GM18907 (cell line): ENCODE results near the gene DUSP12.
"Not testable (repeated sequence)": the region's sequence is repeated elsewhere in the genome, so short reads cannot be mapped to it uniquely, and the experiment has no call there.

ENCODE experiments used
- ATAC-seq: cut with Tn5 transposase; IDR thresholded peaks from one replicate; pipeline ENCODE4 v1.9.1; 2021; ENCODE audit warnings: mild to moderate bottlenecking, moderate library complexity; ENCODE audit not compliant: unreplicated experiment

DUSP12 gene, protein sequence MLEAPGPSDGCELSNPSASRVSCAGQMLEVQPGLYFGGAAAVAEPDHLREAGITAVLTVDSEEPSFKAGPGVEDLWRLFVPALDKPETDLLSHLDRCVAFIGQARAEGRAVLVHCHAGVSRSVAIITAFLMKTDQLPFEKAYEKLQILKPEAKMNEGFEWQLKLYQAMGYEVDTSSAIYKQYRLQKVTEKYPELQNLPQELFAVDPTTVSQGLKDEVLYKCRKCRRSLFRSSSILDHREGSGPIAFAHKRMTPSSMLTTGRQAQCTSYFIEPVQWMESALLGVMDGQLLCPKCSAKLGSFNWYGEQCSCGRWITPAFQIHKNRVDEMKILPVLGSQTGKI

DNA sequence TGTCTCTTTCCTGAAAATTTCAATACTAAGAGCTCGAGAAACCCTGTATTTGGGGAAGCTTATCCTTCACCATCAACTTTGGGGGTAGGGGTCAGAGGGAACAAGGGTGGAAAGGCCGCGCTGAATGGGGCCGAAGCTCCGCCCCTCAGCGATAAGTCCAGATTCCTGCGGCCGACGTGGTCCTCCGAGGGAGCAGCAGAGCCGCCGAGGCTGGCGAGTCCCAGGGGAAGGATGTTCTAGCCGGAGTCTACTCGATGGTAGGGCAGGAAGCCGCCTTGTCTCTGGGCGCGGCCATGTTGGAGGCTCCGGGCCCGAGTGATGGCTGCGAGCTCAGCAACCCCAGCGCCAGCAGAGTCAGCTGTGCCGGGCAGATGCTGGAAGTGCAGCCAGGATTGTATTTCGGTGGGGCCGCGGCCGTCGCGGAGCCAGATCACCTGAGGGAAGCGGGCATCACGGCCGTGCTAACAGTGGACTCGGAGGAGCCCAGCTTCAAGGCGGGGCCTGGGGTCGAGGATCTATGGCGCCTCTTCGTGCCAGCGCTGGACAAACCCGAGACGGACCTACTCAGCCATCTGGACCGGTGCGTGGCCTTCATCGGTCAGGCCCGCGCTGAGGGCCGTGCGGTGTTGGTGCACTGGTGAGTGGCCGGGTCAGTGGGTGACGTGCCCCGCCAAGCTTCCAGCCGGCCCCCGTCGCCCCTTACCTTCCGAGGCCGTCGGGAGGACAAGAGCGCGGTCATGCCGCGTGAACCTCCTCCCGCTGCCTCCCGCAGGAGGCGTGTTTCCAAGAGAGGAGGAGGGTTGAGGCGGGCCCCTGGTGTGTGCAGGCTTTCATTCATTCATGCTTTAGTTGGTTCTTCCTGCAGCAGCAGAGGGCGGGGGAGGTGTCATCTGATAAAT lies at the start of gene DUSP12:
DUSP12 (plus strand) TSS at position 278 of the 899 bp plus-strand sequence; CDS start at position 294, 16 bp downstream.
- peak; percentile 97 for ATAC-seq

DNA sequence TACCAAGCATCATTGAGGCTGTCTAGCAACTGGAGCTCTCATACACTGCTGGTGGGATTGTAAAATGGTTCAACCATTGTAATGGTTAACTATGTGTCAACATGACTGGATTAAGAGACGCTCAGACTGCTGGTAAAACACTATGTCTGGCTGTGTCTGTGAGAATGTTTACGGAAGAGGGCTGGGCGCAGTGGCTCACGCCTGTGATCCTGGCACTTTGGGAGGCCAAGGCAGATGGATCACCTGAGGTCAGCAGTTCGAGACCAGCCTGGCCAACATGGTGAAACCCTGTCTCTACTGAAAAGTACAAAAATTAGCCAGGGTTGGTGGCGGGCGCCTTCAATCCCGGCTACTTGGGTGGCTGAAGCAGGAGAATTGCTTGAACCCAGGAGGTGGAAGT lies 47.3 kb upstream of the DUSP12 start:
- ATAC-seq, result no peak

DNA sequence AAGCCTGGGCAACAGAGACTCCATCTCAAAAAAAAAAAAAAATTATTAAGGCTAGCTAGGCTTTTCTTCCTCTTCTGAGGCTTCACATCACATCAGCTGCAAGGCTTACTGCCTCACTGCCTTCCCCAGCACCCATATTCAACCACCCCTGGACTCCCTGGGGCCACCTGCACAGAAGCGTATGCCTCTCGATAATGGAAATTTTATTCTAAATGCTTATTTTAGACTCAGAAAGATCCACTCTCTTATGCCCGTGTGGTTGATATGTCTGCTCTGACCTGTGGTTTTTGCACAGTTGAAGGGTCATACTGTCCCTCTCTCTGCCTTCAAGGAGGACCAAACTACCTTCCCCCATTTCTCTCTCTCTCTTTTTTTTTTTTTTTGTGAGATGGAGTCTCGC lies 44.0 kb upstream of the DUSP12 start:
- peak; percentile 35 for ATAC-seq

DNA sequence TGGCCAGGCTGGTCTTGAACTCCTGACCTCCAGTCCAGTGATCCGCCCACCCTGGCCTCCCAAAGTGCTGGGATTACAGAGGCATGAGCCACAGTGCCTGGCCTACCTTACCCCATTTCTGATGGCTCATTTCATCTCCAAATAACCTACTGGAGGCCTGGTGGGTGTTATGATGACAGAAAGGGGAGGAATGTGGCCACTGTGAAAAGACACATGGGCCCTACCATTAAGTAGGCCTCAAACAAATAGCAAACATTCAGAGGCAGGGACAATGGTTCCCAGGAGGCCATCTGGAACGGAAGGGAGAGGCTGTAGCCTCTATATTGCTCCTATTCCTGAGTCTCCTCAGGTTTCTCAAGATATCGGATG lies 43.5 kb upstream of the DUSP12 start:
- ATAC-seq, result no peak

DNA sequence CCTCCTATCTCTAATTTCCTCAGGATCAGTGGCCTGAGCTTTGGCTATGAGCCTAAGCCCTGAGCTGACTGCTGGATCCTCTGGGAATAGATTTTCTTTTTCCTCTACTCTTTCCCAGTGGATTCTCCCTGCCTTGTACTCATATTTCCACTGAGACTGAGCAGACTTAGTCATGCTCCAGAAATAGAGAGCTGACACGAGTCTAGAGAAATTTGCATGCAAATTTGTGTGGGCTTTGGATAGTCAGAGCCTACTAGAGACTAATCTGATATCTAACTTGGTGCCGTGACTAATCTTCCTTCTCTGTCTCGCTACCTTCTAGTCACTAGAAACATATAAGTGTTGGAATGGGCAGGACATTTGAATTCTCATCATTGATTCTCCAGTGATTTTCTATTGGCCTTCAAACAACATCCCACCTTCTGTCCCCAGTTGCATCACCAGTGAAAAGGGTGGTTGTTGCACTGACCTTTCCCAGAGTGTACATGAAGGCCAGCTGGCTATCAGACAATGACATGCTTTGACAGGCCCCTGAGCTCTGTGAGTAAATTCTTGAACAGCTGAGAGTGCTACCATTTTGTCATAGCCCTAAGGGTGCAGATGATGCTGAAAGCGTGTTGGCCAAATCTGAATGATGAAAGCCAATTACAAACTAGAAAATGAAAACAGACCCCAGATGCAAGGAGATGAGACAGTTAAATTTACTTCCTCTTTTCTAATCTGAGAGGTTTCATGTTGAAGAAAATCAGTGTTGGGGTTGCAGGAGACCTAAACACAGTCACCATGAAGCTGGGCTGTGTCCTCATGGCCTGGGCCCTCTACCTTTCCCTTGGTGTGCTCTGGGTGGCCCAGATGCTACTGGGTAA lies 42.9 kb upstream of the DUSP12 start, which contains the start of gene FCRLA:
FCRLA (plus strand) TSS at position 748 of the 866 bp plus-strand sequence; CDS start at position 784, 36 bp downstream.
- ATAC-seq, result peak; percentile 68

DNA sequence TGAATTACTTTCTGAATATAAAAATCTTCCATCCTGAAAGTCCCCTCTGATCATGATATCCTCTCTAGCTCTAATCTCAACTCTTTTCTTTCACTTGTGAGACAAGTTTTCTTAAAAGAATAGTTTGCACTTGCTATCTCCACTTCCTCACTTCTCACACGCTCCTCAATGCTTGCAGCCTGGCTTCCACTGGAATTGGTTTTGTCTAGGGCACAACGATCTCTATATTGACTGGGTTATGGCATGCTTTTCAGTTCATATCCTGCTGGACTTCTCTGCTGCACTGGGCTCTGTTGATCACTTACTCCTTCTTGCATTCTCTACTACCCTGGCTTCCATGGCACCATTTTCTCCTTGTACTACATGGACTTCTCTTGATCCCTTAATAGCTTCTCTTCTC lies 42.1 kb upstream of the DUSP12 start:
- ATAC-seq, result peak; percentile 5

DNA sequence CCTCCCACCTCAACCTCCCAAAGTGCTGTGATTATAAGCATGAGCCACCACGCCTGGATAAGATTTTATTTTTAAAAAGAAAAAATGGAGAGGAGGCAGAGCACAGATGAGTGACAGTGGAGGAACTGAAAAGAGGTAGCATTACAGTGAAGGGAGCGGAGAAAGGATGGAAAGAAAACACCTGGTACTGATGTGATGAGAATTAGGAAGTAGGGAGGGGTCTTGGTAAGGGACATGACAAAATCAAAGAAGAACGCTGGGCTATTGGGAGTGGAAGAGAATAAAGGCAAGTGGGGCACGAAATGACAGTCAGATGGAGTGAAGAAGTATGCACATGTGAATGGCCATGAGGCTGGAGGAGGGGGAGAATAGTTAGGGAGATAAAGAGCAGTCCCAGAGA lies 40.2 kb upstream of the DUSP12 start:
- ATAC-seq, result no peak

DNA sequence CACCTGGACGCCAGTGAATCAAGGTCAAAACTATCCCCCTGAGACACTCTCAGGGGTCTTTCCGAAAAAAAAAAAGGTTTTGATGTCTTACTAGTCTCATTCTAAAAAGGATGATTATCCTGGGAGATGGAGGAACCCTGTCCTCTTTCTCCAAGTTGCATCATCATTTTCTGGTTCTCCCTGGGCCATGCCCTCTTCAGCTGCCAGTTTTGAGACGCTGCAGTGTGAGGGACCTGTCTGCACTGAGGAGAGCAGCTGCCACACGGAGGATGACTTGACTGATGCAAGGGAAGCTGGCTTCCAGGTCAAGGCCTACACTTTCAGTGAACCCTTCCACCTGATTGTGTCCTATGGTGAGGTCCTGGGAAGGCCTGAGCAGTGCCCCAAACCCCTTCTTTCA lies 39.0 kb upstream of the DUSP12 start:
- no peak for ATAC-seq

DNA sequence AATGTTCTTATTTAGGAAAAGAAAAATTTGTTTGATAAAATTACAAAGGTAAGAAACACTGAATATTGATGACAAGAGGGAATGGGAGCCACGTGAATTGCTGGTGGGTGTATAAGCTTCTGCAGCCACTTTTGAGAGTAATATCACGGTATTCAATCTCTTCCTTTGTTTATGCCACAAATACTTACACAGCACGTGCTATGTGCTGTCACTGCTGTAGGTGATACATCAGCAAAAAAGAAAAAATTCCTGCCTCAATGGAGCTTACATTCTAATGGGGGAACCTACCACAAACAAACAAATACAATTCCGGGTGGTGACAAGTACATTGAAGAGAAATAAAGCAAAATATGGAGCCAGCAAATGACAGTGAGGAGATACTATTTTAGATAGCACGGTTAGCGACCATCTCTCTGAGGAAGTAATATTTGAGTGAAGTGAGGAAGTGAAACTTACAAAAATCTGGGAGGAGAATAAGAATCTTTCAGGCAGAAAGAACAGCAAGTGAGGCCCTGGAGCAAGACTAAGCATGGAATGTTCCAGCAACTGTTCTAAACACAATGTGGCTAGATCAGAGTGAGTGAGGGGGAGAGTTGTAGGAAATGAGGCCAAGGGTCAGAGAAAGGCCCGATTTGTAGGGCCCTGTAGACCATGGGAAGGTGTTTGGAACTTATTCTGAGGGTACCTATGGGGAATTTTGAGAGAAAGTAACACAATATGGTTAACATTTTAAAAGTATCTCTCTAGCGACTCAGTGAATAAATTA lies 30.8 kb upstream of the DUSP12 start:
- ATAC-seq, result peak; percentile 45

DNA sequence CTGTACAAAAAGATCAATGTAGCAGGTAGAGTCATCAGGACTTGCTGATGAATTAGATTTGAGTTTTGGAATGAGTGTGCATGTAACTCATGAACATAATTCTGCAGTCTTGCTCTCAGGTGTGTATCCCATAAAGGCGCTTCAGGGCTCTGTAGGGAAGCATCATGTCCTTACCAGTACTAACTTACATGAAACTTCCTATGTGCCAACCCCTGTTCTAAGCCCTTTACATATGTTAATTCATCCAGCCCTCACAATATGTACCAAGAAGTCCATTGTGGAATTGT lies 30.3 kb upstream of the DUSP12 start:
- ATAC-seq, result peak; percentile 45

DNA sequence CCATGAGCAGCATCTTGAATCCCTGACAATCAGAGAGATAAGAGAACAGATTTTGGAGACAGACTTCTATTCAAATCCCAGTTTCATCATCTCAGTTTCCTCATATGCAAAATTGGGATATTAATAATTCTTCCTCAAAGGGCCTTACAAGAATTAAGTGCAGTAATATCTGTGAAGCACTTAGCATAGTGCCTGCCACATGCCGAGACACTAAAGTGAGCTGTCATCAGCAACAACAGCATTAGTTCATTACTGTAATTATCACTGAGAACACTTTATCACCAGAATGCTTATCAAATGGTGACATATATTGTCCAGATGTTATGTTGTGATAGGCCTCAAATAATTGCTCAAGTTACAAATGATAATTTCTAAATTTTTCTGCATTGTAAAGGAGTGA lies 29.2 kb upstream of the DUSP12 start:
- ATAC-seq, result no peak

DNA sequence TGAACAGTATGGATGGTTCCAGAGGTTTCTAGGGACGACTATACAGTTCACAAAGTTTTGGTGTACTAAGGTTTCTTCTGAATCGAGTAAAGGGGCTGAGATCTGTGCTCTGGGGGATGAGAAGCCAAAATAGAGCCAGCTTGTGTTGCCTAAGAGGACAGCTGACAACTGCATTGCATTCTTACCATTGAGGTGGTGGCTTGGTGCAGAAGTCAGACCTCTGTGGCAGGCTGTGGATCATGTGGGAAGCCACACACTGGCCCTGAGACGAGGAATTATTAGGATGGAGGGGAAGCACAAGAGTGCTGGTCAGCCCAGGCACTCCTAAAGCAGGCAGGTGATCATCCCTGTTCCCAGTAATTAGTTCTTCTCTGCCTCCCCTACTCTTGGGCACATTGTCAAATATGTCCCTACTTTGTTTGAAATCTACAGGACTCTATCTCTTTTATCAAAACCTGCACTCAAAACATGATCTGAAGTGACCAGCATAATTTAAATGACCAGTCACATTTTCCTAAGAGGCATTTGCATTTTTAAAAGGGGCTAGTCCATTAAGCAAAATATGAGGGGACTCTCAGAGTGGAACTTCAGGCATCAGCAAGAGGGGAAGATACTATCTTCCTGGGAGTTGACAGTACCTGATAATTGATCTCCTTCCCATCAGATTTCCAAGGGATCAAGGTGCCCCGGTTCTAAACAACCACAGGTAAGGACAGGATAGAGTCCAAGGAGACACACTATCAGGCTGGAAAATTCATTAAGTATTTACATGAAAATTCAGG lies 28.4 kb upstream of the DUSP12 start, which contains the start of gene FCRLB:
FCRLB (plus strand) TSS at position 589 of the 782 bp plus-strand sequence. CDS start 1,129 bp downstream, outside the sequence.
- ATAC-seq, result no peak

DNA sequence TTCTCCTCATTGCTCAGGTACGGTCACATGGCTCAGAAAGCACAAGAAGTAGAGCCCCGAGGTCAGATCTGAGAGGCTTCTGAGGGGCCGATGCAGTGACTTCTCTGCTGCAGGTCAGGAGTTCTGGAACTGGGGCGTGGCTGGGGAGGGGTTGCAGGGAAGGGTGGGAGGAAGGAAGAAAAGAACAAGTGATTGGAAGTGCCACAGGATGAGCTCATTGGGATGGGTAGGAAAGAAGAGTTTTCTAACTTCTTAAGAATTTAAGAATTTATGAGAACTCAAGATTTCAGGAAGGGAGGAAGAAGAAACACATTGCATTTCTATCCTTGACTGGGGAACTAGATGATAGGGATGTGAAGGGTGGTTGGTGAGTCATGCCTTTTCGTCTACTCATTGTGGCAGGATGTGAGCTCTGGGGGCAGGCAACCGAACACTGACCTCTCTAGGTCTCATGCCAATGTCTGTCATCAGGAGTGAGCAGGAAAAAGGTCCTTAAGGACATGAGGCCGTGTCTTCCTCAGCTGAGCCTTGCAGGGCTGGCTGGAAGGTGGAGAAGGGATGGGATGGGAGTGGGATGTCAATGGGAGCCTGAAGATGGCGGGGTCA lies 27.7 kb upstream of the DUSP12 start:
- no peak for ATAC-seq

DNA sequence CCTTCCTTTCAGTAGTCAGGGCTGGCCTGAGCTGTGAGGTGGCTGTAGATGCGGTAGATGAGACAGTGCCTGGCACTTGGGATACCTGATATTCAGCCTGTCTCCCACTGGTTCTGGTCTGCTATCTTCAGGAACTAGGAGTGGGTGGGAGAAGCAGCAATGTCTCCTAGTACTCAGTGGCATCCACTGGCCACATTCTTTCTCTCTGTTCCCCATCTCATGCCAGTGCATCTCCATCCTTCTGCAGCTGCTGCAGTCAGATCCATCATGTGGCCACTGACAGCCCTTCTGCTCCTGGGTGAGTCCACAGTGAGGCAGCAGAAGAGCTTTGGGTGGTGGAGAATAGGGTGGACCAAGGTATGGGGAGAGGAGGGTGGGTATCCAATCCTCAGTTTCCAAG lies 27.2 kb upstream of the DUSP12 start:
- no peak for ATAC-seq

DNA sequence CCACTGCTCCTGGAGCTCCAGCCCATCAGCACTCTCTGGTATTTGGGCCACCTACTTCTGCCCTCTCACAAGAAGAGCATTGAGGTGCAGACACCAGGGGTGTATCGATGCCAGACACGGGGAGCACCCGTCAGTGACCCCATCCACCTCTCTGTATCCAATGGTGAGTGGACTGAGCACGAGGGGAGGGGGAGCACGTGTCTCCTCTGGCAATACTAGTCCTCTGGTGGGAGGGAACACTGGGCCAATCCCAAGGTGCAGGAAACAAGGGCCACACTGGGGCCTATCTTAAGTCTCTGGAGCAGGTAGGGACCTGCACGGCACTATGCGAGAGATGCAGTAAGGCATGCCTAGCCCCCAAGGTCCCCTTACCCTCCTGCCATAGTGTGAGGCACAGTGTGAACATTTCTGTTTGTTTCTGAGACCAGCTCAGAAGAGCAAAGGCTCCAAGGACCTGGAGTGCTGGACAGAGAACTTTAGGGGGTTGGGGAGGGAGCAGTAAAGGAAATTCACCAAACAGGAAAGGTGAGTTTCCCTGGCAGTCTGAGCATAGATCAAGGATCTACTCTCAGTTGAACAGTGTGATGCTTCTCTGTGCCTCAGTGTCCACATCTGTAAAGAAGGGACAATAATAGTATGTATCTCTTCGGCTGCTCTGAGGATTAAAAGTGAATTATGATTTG lies 26.0 kb upstream of the DUSP12 start:
- no peak for ATAC-seq

DNA sequence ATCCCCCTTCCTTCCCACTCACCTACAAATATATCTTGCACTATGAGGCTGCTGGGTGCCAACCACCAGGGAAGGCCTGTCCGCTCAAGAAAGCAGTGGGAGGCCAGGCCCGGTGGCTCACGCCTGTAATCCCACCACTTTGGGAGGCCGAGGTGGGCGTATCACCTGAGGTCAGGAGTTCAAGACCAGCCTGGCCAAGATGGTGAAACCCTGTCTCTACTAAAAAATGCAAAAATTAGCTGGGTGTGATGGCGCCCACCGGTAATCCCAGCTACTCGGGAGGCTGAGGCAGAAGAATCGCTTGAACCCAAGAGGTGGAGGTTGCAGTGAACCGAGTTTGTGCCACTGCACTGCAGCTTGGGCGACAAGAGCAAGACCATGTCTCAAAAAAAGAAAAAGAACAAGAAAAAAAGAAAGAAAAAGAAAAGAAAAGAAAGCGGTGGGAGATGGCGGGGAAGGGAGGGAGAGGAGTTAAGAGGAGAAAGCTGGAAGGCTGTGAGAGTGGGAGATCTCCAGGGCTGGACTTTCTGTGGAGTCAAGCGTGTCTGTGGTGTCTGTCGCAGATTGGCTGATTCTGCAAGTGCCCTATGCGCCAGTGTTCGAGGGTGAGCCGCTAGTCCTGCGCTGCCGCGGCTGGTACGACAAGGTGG lies 24.2 kb upstream of the DUSP12 start:
- not testable (repeated sequence) for ATAC-seq

DNA sequence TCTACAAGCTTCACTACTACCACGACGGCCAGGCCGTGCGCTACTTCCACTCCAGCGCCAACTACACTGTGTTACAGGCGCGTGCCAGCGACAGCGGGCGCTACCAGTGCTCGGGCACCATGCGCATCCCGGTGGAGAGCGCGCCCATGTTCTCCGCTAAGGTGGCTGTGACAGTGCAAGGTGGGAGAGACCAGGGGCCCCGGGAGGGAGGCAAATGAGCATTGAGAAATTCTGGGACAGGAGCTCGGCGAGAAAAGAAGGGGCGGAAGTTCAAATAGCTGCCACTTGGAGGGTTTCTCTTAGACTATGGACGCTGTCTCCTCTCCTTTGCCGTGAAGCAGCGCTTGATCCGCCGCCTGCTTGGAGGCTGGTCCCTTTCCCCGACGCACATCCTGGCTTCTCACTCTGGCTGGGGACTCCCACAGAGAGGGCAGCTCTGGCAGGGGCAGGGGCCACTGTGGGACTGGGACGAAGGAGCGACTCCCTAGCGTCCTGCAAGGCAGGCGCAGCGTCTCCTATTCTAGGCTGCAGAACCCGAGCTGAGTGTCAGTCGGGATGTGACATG lies 23.6 kb upstream of the DUSP12 start:
- peak; percentile 33 for ATAC-seq
